B cell (primary cell): Measurements from ENCODE around the gene CMIP. TPM values are rescaled to one million over a fixed set of nuclear protein-coding genes. Genes with fewer than 3 reads are reported as not detected.

Experiments
- ATAC-seq: fragments of 200-7000 bp; cut with Tn5 transposase; one replicate; pipeline ENCODE4 v1.10.0; 2021; ENCODE audit warnings: low read depth, mild to moderate bottlenecking, moderate number of reproducible peaks, moderate library complexity
- CTCF ChIA-PET: fragments of 350-600 bp; sonication (Branson Sonifier 250); formaldehyde crosslinking; loops from one replicate; lab custom pipeline; 2021; ENCODE audit warnings: antibody characterized with exemption, inconsistent platforms; lab: Charles Lee
- POLR2A ChIA-PET: fragments of 350-600 bp; sonication (Branson Sonifier 250); formaldehyde crosslinking; loops from one replicate; lab custom pipeline; 2021; ENCODE audit warnings: antibody characterized with exemption; lab: Charles Lee
- DNase-seq: peaks from one replicate; pipeline ENCODE4 v3.0.0; 2013
- H2AFZ ChIP-seq: 2 replicates; pipeline ENCODE4 v1.6.1; 2012; ENCODE audit warnings: mild to moderate bottlenecking, low read depth, low read length; ENCODE audit not compliant: insufficient read depth, poor library complexity, severe bottlenecking
- H3K27ac ChIP-seq, 2 donors: 1 replicate in 1 of 2; 2 replicates in 1 of 2; pipeline ENCODE4 v1.5.1; 2012 to 2013; ENCODE audit warnings: low read length in 2 of 2, mild to moderate bottlenecking in 2 of 2, moderate library complexity in 1 of 2
- H3K27me3 ChIP-seq, 4 experiments: fragments of 200-600 bp in 1 of 4; sonication (generic) in 1 of 4; replicated peaks in 1 of 4; 1 replicate in 2 of 4; 2 replicates in 2 of 4; pipeline versions ENCODE4 v1.6.1 to v1.7.0; 2013 to 2016; ENCODE audit warnings: low read length in 3 of 4, mild to moderate bottlenecking in 2 of 4, mixed read lengths in 1 of 4, moderate library complexity in 1 of 4; ENCODE audit not compliant: insufficient read depth in 4 of 4, control insufficient read depth in 3 of 4; ENCODE audit errors: control extremely low read depth in 1 of 4
- H3K36me3 ChIP-seq, 2 experiments: replicated peaks in 1 of 2; 1 replicate in 1 of 2; 2 replicates in 1 of 2; pipeline versions ENCODE4 v1.6.1 to v1.7.1; 2013; ENCODE audit warnings: low read length in 1 of 2; ENCODE audit not compliant: insufficient read depth in 2 of 2, control insufficient read depth in 1 of 2; ENCODE audit errors: control extremely low read depth in 1 of 2, extremely low read depth in 1 of 2
- H3K4me1 ChIP-seq, 2 donors: fragments of 200-600 bp in 1 of 2; sonication (generic) in 1 of 2; 1 replicate in 1 of 2; 2 replicates in 1 of 2; pipeline versions ENCODE4 v1.5.1 to v1.6.1; 2013 to 2017; ENCODE audit warnings: low read length in 2 of 2; ENCODE audit not compliant: control insufficient read depth in 2 of 2, insufficient read depth in 2 of 2
- H3K4me2 ChIP-seq: replicated peaks from 2 replicates; pipeline ENCODE3; 2012; ENCODE audit warnings: mild to moderate bottlenecking, low read depth, low read length; ENCODE audit not compliant: poor library complexity, severe bottlenecking
- H3K4me3 ChIP-seq, 5 experiments: fragments of 200-600 bp in 1 of 5; sonication (generic) in 1 of 5; 1 replicate in 3 of 5; 2 replicates in 2 of 5; pipeline versions ENCODE4 v1.5.1 to v1.7.0; 2011 to 2016; ENCODE audit warnings: low read length in 4 of 5, mild to moderate bottlenecking in 4 of 5, low read depth in 2 of 5, control low read depth in 1 of 5, moderate library complexity in 1 of 5; ENCODE audit not compliant: insufficient read depth in 1 of 5; ENCODE audit errors: control extremely low read depth in 1 of 5, extremely low read depth in 1 of 5
- H3K79me2 ChIP-seq: fragments of 200-600 bp; sonication (generic); one replicate; pipeline ENCODE4 v1.6.0; 2016; ENCODE audit warnings: low read length; ENCODE audit not compliant: control insufficient read depth, insufficient read depth
- H3K9ac ChIP-seq: fragments of 200-600 bp; sonication (generic); 2 replicates; pipeline ENCODE4 v1.6.1; 2017; ENCODE audit warnings: mild to moderate bottlenecking, low read length, moderate library complexity
- H3K9me3 ChIP-seq, 3 donors: one replicate each; pipeline versions ENCODE4 v1.6.1 to v1.7.1; 2013; ENCODE audit warnings: low read length in 2 of 3; ENCODE audit not compliant: control insufficient read depth in 2 of 3, insufficient read depth in 1 of 3; ENCODE audit errors: control extremely low read depth in 1 of 3
- H4K20me1 ChIP-seq: 2 replicates; pipeline ENCODE4 v1.6.0; 2012; ENCODE audit warnings: mild to moderate bottlenecking, low read length; ENCODE audit not compliant: insufficient read depth, control insufficient read depth, poor library complexity, severe bottlenecking
- H3K27ac Mint-ChIP-seq: one replicate; pipeline ENCODE4 v1.8.0; 2021; ENCODE audit warnings: mixed read lengths
- H3K27me3 Mint-ChIP-seq: one replicate; pipeline ENCODE4 v1.8.0; 2021; ENCODE audit warnings: mixed read lengths
- H3K4me1 Mint-ChIP-seq: one replicate; pipeline ENCODE4 v1.8.0; 2021; ENCODE audit warnings: mixed read lengths
- H3K4me3 Mint-ChIP-seq: one replicate; pipeline ENCODE4 v1.8.0; 2021; ENCODE audit warnings: mixed read lengths
- H3K9me3 Mint-ChIP-seq: one replicate; pipeline ENCODE4 v1.8.0; 2022; ENCODE audit warnings: mixed read lengths; ENCODE audit not compliant: insufficient read depth
- EZH2 ChIP-seq: IDR thresholded peaks from 2 replicates; pipeline ENCODE4 v1.6.1; 2012; ENCODE audit warnings: borderline replicate concordance, low read depth, mild to moderate bottlenecking, moderate library complexity, low read length; ENCODE audit not compliant: insufficient read depth, poor library complexity, severe bottlenecking
- WGBS: methylation state at CpG from one replicate; pipeline ENCODE4 v1.1.5; 2013; ENCODE audit warnings: missing lambda C conversion rate; ENCODE audit not compliant: insufficient coverage; 5-methylcytosine and 5-hydroxymethylcytosine counted together
- intact Hi-C: fragments of 100-400 bp; cut with micrococcal nuclease; formaldehyde crosslinking; loops from one replicate; pipeline ENCODE4 v1.10.0; 2022
- polyA plus RNA-seq: library from polyadenylated mRNA; depleted of rRNA; stranded (reverse); fragments of >200 nt; gene quantifications from 2 replicates; pipeline ENCODE4 v1.2.3, GENCODE V29; 2012
- total RNA-seq, 2 donors: library from RNA; stranded (reverse); fragments of 120-200 nt in 1 of 2; gene quantifications; 1 replicate in 1 of 2; 2 replicates in 1 of 2; pipeline versions ENCODE4 v1.2.3 to v1.2.4, GENCODE V29; 2013 to 2022
- TF ChIP-seq, protein P1 (sequence below): fragments of 200-600 bp; IDR thresholded peaks from one replicate; pipeline ENCODE4 v1.8.0; 2022; ENCODE audit warnings: antibody characterized with exemption, mild to moderate bottlenecking

Gene CMIP
- total and polyA plus RNA-seq, 2 donors (not counting 1 experiment from before 2014, with no cell fraction given) = 27.1 to 155 TPM

DNA sequence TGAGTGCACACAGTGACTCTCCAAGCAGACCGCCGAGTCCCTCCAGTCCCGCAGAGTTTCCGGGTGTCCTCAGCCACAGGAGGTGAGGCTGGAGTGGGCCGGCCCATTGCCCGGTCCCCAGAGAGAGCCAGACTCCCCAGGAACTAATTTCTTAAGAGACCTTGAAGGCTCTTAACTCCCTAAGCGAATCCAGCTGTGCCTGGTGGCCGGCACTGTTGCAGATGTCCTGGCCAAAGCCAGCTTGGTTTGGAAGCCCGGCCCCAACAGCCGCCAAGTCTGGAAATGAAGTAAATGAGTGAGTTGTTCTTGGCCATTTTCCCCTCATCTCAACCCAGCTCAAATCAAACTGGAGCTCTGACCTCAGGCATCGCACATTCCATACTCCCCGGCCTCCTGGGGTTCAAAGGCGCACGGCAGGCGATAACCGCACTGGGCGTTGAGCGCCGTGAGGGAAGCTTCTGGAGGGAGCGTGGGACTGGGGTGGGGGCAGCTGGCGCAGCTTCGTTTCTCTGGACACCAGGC is 42.0 kb downstream of the CMIP start:
- Mint-ChIP-seq H3K4me1 (peaks cover 67% of the 10 kb centered on the region), H3K27ac (no peak overlapping the region), H3K27me3 (no peaks in the 10 kb centered on the region), H3K4me3 (no peak overlapping the region), H3K9me3 (no peaks in the 10 kb centered on the region)
- no peak overlapping the region for H3K9ac ChIP-seq
- intact Hi-C loops = loop anchor here (10.0 kb wide), 1 partner anchor 678 kb away; no protein-coding TSS in a partner anchor
- H3K9me3 ChIP-seq = peaks cover 0 to 9% (median 0%) of the 10 kb centered on the region in 3 donors
- 98% methylated on average over 16 of the region's 22 CpGs for WGBS
- no peak overlapping the region for H3K4me3 ChIP-seq
- H3K79me2 ChIP-seq = peaks cover 98% of the 10 kb centered on the region
- no peaks in the 10 kb centered on the region for H3K27me3 ChIP-seq
- DNase-seq = no peak
- POLR2A ChIA-PET = interaction anchor here (1.6 kb wide), 1 partner anchor 12 kb away, joined by 3 read pairs; no protein-coding TSS in a partner anchor
- ATAC-seq = no peak
- CTCF ChIA-PET = interaction anchor here (1.8 kb wide), 1 partner anchor 41 kb away, joined by 6 read pairs; no protein-coding TSS in a partner anchor
- peaks cover 37 to 43% of the 10 kb centered on the region in 2 donors for H3K4me1 ChIP-seq
- H2AFZ ChIP-seq = no peak overlapping the region
- H3K36me3 ChIP-seq = peaks cover 0 to 6% of the 10 kb centered on the region in 2 experiments
- H4K20me1 ChIP-seq = peaks cover 33% of the 10 kb centered on the region
- no peak overlapping the region for H3K4me2 ChIP-seq
- no peak for TF ChIP-seq EZH2
- TF ChIP-seq, protein P1, sequence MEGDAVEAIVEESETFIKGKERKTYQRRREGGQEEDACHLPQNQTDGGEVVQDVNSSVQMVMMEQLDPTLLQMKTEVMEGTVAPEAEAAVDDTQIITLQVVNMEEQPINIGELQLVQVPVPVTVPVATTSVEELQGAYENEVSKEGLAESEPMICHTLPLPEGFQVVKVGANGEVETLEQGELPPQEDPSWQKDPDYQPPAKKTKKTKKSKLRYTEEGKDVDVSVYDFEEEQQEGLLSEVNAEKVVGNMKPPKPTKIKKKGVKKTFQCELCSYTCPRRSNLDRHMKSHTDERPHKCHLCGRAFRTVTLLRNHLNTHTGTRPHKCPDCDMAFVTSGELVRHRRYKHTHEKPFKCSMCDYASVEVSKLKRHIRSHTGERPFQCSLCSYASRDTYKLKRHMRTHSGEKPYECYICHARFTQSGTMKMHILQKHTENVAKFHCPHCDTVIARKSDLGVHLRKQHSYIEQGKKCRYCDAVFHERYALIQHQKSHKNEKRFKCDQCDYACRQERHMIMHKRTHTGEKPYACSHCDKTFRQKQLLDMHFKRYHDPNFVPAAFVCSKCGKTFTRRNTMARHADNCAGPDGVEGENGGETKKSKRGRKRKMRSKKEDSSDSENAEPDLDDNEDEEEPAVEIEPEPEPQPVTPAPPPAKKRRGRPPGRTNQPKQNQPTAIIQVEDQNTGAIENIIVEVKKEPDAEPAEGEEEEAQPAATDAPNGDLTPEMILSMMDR = no peak
- no peak overlapping the region for H3K27ac ChIP-seq

DNA sequence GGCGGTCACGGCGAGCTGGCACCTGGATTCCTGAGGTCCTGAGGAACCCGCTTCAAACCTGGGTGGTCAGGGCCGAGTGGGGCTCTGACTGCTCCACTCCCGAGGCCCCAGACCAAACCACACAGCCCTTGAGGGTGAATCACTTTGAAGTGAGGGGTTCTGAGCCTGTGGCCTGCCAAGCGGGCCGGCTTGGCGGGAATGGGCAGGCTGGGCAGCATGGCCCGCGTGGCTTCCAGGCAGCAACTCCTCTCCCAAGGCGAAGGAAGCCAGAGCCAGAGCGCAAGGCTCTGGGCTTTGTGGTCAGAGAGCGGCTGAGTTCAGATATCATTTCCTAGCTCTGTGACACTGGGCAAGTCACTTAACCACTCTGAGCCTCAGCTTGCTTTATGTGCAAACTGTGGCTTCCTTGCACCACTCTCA is 42.7 kb downstream of the CMIP start:
- peaks cover 30 to 36% of the 10 kb centered on the region in 2 donors for H3K4me1 ChIP-seq
- DNase-seq = no peak
- CTCF ChIA-PET = no interaction called here

More for the DNA sequence above, 42.7 kb downstream of the CMIP start:
- TF ChIP-seq, protein P1 = no peak
- no peak for TF ChIP-seq EZH2
- Mint-ChIP-seq H3K9me3 (no peaks in the 10 kb centered on the region), H3K27me3 (no peaks in the 10 kb centered on the region), H3K27ac (no peak overlapping the region), H3K4me1 (peaks cover 67% of the 10 kb centered on the region), H3K4me3 (no peak overlapping the region)
- no peak overlapping the region for H3K9ac ChIP-seq
- peaks cover 98% of the 10 kb centered on the region for H3K79me2 ChIP-seq
- no peak overlapping the region for H2AFZ ChIP-seq
- intact Hi-C loops = loop anchor here (10.0 kb wide), 1 partner anchor 677 kb away; no protein-coding TSS in a partner anchor
- POLR2A ChIA-PET = no interaction called here
- H3K27ac ChIP-seq = no peak overlapping the region
- H3K4me3 ChIP-seq = no peak overlapping the region
- H3K4me2 ChIP-seq = no peak overlapping the region
- no peak for ATAC-seq
- H3K27me3 ChIP-seq = no peaks in the 10 kb centered on the region
- H3K36me3 ChIP-seq = peaks cover 0 to 6% of the 10 kb centered on the region in 2 experiments
- peaks cover 0 to 9% (median 0%) of the 10 kb centered on the region in 3 donors for H3K9me3 ChIP-seq
- 89% methylated on average over 14 of the region's 14 CpGs for WGBS
- H4K20me1 ChIP-seq = peaks cover 38% of the 10 kb centered on the region
